ENCODE measurements around the gene TRIM31. TPM values are rescaled to one million over a fixed set of nuclear protein-coding genes. Genes with fewer than 3 reads are reported as not detected.

TRIM31 gene
- total and polyA plus RNA-seq, 2 donors (not counting 3 experiments of a cell fraction or from before 2014, with no cell fraction given), result not detected

DNA sequence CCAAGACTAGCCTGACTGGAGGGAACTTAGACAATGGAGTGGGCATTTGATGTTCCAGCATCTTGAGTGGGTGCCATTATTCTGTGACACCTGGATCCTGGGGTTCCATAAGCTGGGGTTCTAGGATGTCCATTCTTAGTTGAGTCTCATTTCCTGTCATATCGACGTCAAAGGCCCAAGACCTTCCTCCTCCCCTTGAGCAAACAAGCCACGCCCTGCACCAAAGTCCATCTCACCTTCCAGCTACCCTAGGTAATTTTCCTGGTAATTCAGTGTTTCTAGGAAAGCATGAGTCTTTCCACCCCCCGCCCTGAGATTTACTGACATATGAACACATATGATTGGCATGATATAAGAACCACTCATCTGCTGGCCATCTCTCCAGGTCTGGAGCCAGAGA lies 22.9 kb upstream of the TRIM31 start, which contains the start of gene TRIM40:
TSS of gene TRIM40 (plus strand) at position 384 of the 400 bp plus-strand sequence. CDS start 897 bp downstream, outside the sequence.
- Histone ChIP-seq H3K9me1 (replicated peaks; ENCODE audit: control insufficient read depth, extremely low read depth, insufficient read depth, low read length) (no peaks in the 10 kb centered on the region), H3K9ac (replicated peaks; ENCODE audit: extremely low read depth, insufficient read depth, low read length) (no peak within 1 kb of the TSS), H3K4me1 (ENCODE audit: control insufficient read depth, extremely low read depth, insufficient read depth, low read length) (no peaks in the 10 kb centered on the region), H2AFZ (ENCODE audit: low read depth, low read length) (no peak within 1 kb of the TSS), H4K20me1 (replicated peaks; ENCODE audit: control insufficient read depth, extremely low read depth, insufficient read depth, low read length) (no peaks in the 10 kb centered on the region), H3K36me3 (ENCODE audit: control insufficient read depth in 2 of 2, extremely low read depth in 1 of 2, insufficient read depth in 2 of 2, low read length in 2 of 2) (no peaks in the 10 kb centered on the region), H3K9me3 (replicated peaks; ENCODE audit: control insufficient read depth, insufficient read depth, low read length) (no peaks in the 10 kb centered on the region), H3K27ac (ENCODE audit: insufficient read depth, low read depth, low read length) (no peak within 1 kb of the TSS), H3K4me3 (replicated peaks in 1 of 3; ENCODE audit: insufficient read depth in 1 of 3, low read depth in 1 of 3, low read length in 3 of 3) (no peak within 1 kb of the TSS), H3K27me3 (ENCODE audit: control insufficient read depth in 2 of 2, insufficient read depth in 2 of 2, low read length in 2 of 2) (peaks cover 14 to 42% of the 10 kb centered on the region in 2 experiments), H3K4me2 (ENCODE audit: insufficient read depth, low read length) (no peak within 1 kb of the TSS), H3K79me2 (ENCODE audit: control insufficient read depth, insufficient read depth, low read length) (no peaks in the 10 kb centered on the region)
- POLR2A ChIA-PET, result no interaction called here
- FAIRE-seq, result no peak
- DNase-seq (ENCODE audit: low read depth, low spot score), result no peak
- CTCF ChIA-PET, result interaction anchor here (12.2 kb wide), 1 partner anchor 32 kb away, joined by 311 read pairs; no protein-coding TSS in a partner anchor
- BruUV-seq (replicated peaks), result no TSS peak
- intact Hi-C loops (cut with micrococcal nuclease) (loop anchor here (10.0 kb wide), 1 partner anchor 151 kb away; no protein-coding TSS in a partner anchor), dilution Hi-C loops (cut with MboI; ENCODE audit: extremely low pct_ligation_motif_present, low sequenced_read_pairs) (no loop called here)
- TF ChIP-seq POLR2A (IDR thresholded peaks at IDR 0.05; ENCODE audit: low read depth, low read length), result no peak

DNA sequence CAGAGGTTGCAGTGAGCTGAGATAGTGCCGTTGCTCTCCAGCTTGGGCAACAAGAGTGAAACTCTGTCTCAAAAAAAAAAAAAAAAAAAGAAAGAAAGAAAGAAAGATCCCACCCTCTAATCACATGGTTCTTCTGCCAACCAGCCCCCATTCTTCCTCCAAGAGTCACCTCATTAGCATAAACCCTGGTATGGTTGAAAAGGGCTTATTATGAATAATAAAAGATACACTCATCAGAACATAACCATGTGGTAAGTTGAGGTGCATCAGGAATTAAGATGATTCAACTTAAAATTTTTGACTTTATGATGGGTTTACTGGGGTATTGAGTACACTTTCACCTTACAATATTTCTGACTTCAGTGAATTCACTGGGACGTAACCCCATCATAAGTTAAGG lies 22.3 kb upstream of the TRIM31 start:
- Histone ChIP-seq H3K27ac (ENCODE audit: insufficient read depth, low read depth, low read length) (no peak overlapping the region), H3K27me3 (ENCODE audit: control insufficient read depth in 2 of 2, insufficient read depth in 2 of 2, low read length in 2 of 2) (peaks cover 20 to 48% of the 10 kb centered on the region in 2 experiments), H3K36me3 (ENCODE audit: control insufficient read depth in 2 of 2, extremely low read depth in 1 of 2, insufficient read depth in 2 of 2, low read length in 2 of 2) (no peaks in the 10 kb centered on the region), H3K9ac (replicated peaks; ENCODE audit: extremely low read depth, insufficient read depth, low read length) (no peak overlapping the region), H3K9me3 (replicated peaks; ENCODE audit: control insufficient read depth, insufficient read depth, low read length) (no peaks in the 10 kb centered on the region), H3K4me2 (ENCODE audit: insufficient read depth, low read length) (no peak overlapping the region), H3K4me3 (replicated peaks in 1 of 3; ENCODE audit: insufficient read depth in 1 of 3, low read depth in 1 of 3, low read length in 3 of 3) (no peak overlapping the region), H2AFZ (ENCODE audit: low read depth, low read length) (no peak overlapping the region), H3K79me2 (ENCODE audit: control insufficient read depth, insufficient read depth, low read length) (no peaks in the 10 kb centered on the region), H3K4me1 (ENCODE audit: control insufficient read depth, extremely low read depth, insufficient read depth, low read length) (no peaks in the 10 kb centered on the region), H3K9me1 (replicated peaks; ENCODE audit: control insufficient read depth, extremely low read depth, insufficient read depth, low read length) (no peaks in the 10 kb centered on the region), H4K20me1 (replicated peaks; ENCODE audit: control insufficient read depth, extremely low read depth, insufficient read depth, low read length) (no peaks in the 10 kb centered on the region)
- CTCF ChIA-PET, result interaction anchor here (12.2 kb wide), 1 partner anchor 31 kb away, joined by 311 read pairs; no protein-coding TSS in a partner anchor
- no peak for DNase-seq (ENCODE audit: low read depth, low spot score)
- BruUV-seq (replicated peaks), result no TSS peak
- FAIRE-seq, result no peak
- dilution Hi-C loops (cut with MboI; ENCODE audit: extremely low pct_ligation_motif_present, low sequenced_read_pairs), result no loop called here
- intact Hi-C loops (cut with micrococcal nuclease), result loop anchor here (10.0 kb wide), 1 partner anchor 150 kb away; no protein-coding TSS in a partner anchor
- POLR2A ChIA-PET, result no interaction called here
- TF ChIP-seq FOS (IDR thresholded peaks at IDR 0.05; ENCODE audit: borderline replicate concordance, insufficient read depth, low read length), result no peak
- no peak for TF ChIP-seq MYC (IDR thresholded peaks at IDR 0.05; ENCODE audit: low read depth, low read length)
- TF ChIP-seq POLR2AphosphoS5 (IDR thresholded peaks at IDR 0.05; ENCODE audit: insufficient read depth, low read depth, low read length), result no peak
- no peak for TF ChIP-seq POLR2A (IDR thresholded peaks at IDR 0.05; ENCODE audit: low read depth, low read length)
- no peak for TF ChIP-seq GATA2 (IDR thresholded peaks at IDR 0.05; ENCODE audit: insufficient read depth, insufficient read length, low read depth, low read length)
- TF ChIP-seq, protein P1, sequence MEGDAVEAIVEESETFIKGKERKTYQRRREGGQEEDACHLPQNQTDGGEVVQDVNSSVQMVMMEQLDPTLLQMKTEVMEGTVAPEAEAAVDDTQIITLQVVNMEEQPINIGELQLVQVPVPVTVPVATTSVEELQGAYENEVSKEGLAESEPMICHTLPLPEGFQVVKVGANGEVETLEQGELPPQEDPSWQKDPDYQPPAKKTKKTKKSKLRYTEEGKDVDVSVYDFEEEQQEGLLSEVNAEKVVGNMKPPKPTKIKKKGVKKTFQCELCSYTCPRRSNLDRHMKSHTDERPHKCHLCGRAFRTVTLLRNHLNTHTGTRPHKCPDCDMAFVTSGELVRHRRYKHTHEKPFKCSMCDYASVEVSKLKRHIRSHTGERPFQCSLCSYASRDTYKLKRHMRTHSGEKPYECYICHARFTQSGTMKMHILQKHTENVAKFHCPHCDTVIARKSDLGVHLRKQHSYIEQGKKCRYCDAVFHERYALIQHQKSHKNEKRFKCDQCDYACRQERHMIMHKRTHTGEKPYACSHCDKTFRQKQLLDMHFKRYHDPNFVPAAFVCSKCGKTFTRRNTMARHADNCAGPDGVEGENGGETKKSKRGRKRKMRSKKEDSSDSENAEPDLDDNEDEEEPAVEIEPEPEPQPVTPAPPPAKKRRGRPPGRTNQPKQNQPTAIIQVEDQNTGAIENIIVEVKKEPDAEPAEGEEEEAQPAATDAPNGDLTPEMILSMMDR (IDR thresholded peaks at IDR 0.05; ENCODE audit: extremely low read depth in 1 of 2, insufficient read depth in 1 of 2, low read depth in 1 of 2, low read length in 2 of 2), result no peak
- no peak for TF ChIP-seq EZH2 (IDR thresholded peaks at IDR 0.05; ENCODE audit: borderline replicate concordance, low read depth, low read length, severe bottlenecking)
- no peak for TF ChIP-seq JUN (IDR thresholded peaks at IDR 0.05; ENCODE audit: borderline replicate concordance, insufficient read depth, insufficient read length, low read depth)
- TF ChIP-seq, protein P2, sequence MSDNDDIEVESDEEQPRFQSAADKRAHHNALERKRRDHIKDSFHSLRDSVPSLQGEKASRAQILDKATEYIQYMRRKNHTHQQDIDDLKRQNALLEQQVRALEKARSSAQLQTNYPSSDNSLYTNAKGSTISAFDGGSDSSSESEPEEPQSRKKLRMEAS (IDR thresholded peaks at IDR 0.05; ENCODE audit: insufficient read depth, insufficient read length), result no peak

All from endothelial cell of umbilical vein (primary cell).